GM12875 (cell line): Measurements from ENCODE around the gene ROR1.

Source experiments
- H3K4me3 ChIP-seq: one replicate; pipeline ENCODE4 v1.5.1; 2011; ENCODE audit warnings: low read depth, low read length, control low read depth
- TF ChIP-seq, protein P1 (sequence below): IDR thresholded peaks from 2 replicates; pipeline ENCODE4 v1.5.1; 2011; ENCODE audit warnings: low read depth, mild to moderate bottlenecking, control low read depth, inconsistent platforms, low read length, moderate library complexity, borderline replicate concordance; ENCODE audit not compliant: insufficient read depth

The ROR1 gene

DNA sequence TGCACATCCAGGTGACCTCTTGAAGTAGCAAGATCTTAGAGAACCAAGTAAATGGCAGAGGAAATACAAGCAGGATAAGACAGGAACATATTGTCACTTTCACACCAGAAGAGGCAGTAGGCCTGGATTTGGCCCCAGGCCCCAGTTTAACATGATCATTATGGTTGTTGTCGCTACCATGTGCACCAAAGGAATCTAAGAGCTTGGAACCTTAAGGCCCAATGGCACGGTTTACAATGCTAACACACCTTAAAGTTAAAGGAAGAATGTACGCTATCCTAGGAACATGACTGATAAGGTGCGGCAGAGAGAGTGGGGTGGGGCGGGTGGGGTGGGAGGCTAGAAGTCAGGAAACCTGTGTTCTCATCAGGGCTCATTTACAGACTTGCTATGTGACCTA is 147.5 kb downstream of the ROR1 start:
- no peak overlapping the region for H3K4me3 ChIP-seq
- TF ChIP-seq, protein P1, sequence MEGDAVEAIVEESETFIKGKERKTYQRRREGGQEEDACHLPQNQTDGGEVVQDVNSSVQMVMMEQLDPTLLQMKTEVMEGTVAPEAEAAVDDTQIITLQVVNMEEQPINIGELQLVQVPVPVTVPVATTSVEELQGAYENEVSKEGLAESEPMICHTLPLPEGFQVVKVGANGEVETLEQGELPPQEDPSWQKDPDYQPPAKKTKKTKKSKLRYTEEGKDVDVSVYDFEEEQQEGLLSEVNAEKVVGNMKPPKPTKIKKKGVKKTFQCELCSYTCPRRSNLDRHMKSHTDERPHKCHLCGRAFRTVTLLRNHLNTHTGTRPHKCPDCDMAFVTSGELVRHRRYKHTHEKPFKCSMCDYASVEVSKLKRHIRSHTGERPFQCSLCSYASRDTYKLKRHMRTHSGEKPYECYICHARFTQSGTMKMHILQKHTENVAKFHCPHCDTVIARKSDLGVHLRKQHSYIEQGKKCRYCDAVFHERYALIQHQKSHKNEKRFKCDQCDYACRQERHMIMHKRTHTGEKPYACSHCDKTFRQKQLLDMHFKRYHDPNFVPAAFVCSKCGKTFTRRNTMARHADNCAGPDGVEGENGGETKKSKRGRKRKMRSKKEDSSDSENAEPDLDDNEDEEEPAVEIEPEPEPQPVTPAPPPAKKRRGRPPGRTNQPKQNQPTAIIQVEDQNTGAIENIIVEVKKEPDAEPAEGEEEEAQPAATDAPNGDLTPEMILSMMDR, result no peak

DNA sequence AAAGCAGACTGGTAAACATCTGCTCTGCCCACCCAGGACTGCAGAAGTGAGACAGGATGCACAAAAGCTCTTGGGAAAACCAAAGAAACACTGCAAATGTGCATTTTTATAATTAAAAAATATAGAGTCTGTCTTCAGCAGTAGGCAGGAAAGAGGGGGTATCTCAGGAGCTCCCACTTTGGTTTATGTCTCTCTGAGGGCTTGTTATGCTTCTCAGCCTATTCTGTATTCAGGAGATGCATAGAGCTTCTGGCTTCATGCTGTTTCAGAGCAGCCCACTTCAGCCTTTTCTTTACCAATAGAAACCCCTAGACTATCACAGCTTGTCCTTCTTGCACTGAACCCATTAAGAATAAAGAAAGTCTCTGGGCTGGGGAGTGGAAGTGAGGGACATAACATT is 148.0 kb downstream of the ROR1 start:
- no peak overlapping the region for H3K4me3 ChIP-seq
- TF ChIP-seq, protein P1, result no peak

DNA sequence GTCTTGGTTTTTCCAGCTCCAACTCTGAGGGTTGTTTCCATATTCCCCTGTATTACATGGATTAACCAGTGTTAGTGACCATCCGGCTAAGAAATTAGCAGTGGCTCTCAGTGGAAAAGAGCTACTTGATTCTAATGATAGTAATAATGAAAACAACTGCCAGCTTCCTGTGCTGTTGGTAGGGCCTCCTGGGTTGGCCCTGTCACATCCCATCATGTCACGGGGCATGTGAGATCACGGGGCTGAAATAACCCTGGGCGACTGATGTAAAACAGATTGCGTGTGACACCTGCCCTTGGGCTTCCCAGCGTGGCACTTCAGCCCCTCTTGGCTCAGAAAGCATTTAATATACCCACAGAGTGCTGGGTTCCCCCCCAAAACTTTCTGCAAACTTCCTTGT is 149.0 kb downstream of the ROR1 start:
- H3K4me3 ChIP-seq, result no peak overlapping the region
- TF ChIP-seq, protein P1, result no peak

DNA sequence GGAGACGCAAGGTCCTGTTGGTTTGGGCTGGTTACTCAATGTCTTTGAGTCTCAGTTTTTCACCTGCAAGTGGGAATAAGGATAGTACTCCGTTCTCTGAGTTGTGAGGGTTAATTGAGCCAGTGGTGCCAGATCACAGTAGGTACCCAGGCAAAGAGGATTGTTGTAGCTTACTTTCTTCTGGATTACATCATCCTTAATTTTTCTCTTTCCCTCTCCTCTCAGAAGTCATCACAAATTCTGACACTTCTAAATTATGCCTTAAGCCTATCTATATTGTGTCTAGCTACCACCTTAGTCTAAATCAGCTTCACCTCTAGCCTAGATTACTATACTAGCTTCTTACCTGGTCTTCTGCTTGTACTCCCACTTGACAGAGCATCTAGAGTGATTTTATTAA is 149.5 kb downstream of the ROR1 start:
- TF ChIP-seq, protein P1, result no peak
- no peak overlapping the region for H3K4me3 ChIP-seq

DNA sequence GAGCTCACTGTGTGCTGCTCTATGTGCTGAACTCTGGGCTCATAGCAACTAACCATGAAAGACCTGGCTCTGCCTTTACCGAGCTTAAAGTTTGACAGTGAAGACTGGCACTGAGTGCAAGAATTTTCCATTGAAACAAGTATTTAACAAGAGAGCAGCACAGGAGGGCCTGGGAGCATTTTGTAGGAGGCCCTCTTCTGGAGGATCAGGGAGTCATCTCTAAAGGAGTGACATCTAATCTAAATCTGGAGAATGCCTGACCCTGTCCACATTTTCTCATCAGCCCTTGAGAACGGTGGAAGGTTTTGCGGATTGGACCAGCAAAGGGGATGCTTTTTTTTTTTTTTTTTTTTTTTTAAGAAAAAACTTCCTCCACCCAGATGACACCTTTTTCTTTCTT is 150.8 kb downstream of the ROR1 start:
- TF ChIP-seq, protein P1, result no peak
- H3K4me3 ChIP-seq, result no peak overlapping the region

DNA sequence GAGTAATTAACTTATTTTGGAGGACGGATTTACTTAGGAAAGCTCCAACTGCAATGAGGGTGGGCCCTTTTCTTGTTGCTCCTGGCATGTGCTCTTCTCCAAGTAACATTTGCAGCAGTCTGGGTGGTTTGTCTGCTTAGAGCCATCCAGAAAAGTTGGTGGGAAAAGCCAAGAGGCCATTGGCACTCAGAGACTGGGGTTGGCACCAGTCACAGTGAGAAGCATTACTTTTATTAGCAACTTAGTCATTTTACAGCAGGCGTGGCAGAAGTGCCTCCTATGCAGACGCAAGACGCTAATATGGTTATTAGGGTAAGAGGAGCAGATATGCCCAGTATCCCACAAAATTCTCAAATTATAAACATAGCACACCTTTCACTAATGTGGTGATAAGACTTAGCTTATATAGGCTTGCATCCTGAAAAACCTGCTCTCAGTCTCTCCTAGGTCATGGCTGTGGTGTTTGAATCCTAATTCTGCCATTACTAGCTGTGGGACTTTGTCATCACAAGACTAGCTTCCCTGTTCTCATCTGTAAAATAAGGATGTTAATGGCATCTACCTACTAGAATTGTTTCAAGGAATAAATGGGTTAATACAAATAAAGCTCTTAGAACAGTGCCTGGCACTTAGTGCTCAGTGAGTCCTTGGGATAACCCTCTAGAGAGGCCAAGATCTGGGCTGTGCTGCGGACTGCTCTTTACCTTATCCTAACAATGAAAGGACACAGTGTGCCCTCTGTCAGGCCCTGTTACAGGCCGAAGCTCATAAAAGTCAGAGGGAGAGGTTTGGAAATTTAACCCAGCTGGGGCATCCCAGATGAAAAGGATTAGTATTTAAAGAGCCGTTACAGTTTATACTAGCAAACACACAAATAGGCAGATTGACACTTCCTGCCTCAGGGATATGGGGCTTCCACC is 154.6 kb downstream of the ROR1 start:
- no peak overlapping the region for H3K4me3 ChIP-seq
- TF ChIP-seq, protein P1, result no peak

DNA sequence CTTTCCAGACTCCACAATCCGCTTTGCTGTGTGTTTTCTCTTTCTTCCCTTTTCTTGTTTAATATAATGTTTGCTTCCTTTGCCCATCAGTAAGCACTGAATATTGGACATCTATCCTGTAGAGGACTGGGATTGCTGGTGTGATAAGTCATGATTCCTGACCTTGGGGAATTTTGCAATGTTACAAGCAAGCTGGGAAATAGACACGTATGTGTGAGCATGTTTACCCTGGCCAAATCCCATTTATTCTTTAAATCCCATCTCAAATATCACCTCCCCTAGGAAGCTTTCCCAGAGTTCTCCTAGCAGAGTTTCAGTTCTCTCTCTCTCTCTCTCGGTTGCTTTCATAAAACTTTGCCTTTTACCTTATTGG is 155.3 kb downstream of the ROR1 start:
- TF ChIP-seq, protein P1, result no peak

More for the DNA sequence above, 155.3 kb downstream of the ROR1 start:
- no peak overlapping the region for H3K4me3 ChIP-seq
